ENCODE measurements around the gene MKRN1.
A peak's percentile ranks its signal among the peaks of the same experiment; 100 is the strongest.
"Not testable (repeated sequence)": the region's sequence is repeated elsewhere in the genome, so short reads cannot be mapped to it uniquely, and the experiment has no call there.

The MKRN1 gene

GRCh38 chr7:140484479-140484878 lies 5.2 kb upstream of the MKRN1 start:
- no peak for DNase-seq

GRCh38 chr7:140479739-140480084 lies 407 bp upstream of the MKRN1 start:
- no peak for DNase-seq

- DNase-seq: peak; percentile 81
Measured at GRCh38 chr7:140478246-140479061, 851 bp downstream of the MKRN1 start.

- DNase-seq: no peak
Measured at GRCh38 chr7:140476698-140477261, 2.5 kb downstream of the MKRN1 start.

- DNase-seq: peak; percentile 57
Measured at GRCh38 chr7:140475747-140476333, 3.5 kb downstream of the MKRN1 start.

- DNase-seq: peak; percentile 65
Measured at GRCh38 chr7:140463111-140463510, 16.2 kb downstream of the MKRN1 start.

GRCh38 chr7:140458916-140459315 lies 20.4 kb downstream of the MKRN1 start:
- no peak for DNase-seq

- DNase-seq: no peak
Measured at GRCh38 chr7:140458201-140458600, 21.1 kb downstream of the MKRN1 start.

GRCh38 chr7:140456551-140457051 lies 22.7 kb downstream of the MKRN1 start:
- no peak for DNase-seq

- peak; percentile 47 for DNase-seq
Measured at GRCh38 chr7:140455743-140456142, 23.6 kb downstream of the MKRN1 start.

GRCh38 chr7:140454657-140455015 lies 24.7 kb downstream of the MKRN1 start:
- no peak for DNase-seq

- DNase-seq: not testable (repeated sequence)
Measured at GRCh38 chr7:140453785-140454656, 25.3 kb downstream of the MKRN1 start.

- no peak for DNase-seq
Measured at GRCh38 chr7:140453273-140453672, 26.0 kb downstream of the MKRN1 start.

- no peak for DNase-seq
Measured at GRCh38 chr7:140451716-140452115, 27.6 kb downstream of the MKRN1 start.

GRCh38 chr7:140448781-140449480 lies 30.4 kb downstream of the MKRN1 start:
- no peak for DNase-seq

- DNase-seq: no peak
Measured at GRCh38 chr7:140447841-140448240, 31.5 kb downstream of the MKRN1 start.

- DNase-seq: no peak
Measured at GRCh38 chr7:140446467-140446866, 32.8 kb downstream of the MKRN1 start.

GRCh38 chr7:140441519-140441918 lies 37.8 kb downstream of the MKRN1 start:
- no peak for DNase-seq

GRCh38 chr7:140440593-140440992 lies 38.7 kb downstream of the MKRN1 start:
- DNase-seq: no peak

- no peak for DNase-seq
Measured at GRCh38 chr7:140439359-140439758, 39.9 kb downstream of the MKRN1 start.

- DNase-seq: no peak
Measured at GRCh38 chr7:140435252-140435895, 43.9 kb downstream of the MKRN1 start.

- DNase-seq: no peak
Measured at GRCh38 chr7:140433396-140433795, 45.9 kb downstream of the MKRN1 start.
